ENCODE results near the gene GPR68.
"Not testable (repeated sequence)": the region's sequence is repeated elsewhere in the genome, so short reads cannot be mapped to it uniquely, and the experiment has no call there.

The GPR68 gene

DNA sequence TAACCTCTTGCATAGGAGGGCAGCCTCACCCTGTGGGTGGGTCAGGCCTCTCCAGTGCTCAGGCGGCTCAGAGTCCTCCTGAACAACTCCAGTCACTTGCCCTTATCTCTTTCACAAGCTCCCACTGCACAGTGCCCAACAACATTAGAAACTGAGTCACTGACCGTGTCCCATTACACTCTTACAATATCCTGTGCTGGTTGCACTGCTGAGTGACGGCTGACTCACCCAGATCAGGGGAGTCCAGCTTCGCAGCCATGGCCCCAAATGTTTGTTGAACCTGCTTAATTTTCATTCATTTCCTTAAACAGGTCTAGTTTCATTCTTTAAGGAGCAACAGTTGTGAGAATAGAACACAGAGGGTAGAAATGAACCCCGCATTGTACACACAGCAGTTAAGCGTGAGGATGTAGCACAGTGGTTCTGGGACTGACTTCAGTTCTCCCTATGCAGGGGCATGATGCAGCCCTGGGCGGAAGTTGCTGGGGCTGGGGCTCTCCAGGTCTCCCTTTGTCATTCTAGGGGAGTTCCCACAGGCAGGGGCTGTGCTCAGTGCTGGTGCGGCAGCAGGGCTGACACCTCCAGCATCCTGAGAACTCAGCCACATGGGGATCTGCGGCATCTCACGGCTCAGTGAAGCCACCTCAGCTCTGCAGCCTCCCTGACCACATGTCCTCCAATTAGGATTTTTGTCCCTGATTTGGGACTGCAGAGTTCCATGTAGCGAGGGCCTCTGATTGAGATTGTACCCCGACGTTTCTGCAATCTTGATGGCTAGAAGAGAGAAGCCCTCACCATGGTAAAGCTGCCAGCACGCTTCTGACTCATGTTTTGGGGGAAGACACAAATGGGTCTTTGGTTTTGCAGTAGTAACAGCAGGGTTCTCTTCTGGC is 16.1 kb downstream of the GPR68 start:
- peak; percentile 74 to 80 for DNase-seq (ENCODE audit: low read depth in 2 of 2)

DNA sequence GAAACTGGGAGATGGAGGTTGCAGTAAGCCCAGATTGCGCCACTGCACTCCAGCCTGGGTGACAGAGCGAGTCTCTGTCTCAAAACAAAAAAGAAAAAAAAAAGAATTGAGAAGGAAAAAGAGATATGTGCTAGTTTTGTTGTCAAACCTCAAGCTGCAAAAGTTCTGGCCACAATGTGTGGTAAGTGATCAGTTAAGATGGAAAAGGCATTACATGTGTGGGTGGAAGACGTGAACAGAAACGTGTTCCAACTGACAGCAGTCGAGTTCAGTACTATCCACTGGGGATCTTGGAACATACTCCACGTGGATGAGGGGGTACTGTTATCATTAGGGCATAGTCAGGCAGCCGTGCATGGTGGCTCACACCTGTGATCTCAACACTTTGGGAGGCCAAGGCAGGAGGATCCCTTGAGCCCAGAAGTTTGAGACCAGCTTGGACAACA is 17.3 kb downstream of the GPR68 start:
- DNase-seq (ENCODE audit: low read depth in 2 of 2), result no peak

DNA sequence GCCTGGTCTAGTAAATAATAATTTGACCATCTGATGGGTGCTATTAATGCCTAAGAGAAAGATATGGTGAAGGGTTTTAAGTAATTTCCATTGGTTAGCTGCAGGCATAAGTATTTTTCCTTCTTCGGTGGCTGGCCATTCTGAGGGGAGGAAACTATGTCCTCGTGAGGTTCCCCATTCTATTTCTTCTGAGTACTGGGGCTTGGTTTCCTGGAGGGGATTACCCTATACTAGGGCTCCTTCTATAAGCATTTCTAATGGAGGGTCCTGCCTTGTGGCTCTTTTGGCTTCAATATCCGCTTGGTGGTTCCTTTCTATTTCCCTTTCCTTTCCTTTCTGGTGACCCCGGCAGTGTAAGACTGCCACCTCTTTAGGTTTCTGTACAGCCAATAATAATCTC is 18.1 kb downstream of the GPR68 start:
- DNase-seq (ENCODE audit: low read depth in 2 of 2), result not testable (repeated sequence)

DNA sequence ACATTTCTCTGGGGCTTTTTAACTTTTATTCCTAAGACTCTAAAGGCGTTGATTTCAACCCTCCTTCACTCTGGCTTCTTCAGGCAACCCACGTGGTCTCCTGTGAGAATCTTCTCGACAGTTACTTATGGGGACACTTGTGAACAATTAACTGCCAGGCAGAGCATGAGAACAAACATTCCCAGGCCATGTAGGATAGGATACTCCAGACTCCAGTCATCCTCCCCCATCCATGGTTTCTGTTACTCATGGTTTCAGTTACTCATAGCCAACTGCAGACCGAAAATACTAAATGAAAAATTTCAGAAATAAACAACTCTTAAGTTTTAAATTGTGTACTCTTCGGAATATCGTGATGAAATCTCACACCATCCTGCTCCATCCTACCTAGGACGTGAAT is 19.5 kb downstream of the GPR68 start:
- DNase-seq (ENCODE audit: low read depth in 2 of 2), result no peak

DNA sequence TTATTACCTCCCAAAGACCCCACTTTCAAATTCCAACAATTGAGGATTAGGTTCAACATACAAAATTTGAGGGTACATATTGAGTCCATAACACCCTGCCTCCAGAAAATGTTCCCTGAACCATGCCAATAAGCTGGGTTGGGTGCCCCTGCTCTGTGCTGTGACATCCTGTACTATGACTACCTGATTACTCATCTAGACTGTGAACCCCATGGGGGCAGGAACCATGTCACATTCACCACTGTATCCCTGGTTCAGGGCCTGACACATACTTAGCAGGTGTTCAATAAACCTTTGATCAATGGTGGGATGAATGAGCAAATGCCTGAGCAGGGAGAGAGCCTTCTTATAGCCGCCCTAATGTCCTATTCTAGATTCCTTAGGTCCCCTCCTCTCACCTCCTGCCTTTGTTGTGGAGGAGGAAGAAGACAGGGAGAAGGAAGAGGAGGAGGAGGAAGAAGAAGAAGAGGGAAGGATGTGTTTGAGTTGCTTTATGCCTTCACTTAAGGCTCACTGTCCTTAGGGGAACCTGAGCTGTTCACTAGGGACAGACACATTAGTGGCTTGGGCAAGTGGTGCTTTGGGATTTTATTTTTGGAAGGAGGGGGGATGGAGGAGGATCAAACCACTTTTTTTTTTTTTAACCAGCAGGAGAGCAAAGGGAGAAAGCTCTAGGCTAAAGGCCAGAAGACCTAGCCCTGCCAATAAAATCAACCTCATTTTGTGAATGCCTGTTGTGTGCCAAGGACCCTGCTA is 21.3 kb downstream of the GPR68 start:
- DNase-seq (ENCODE audit: low read depth in 2 of 2), result no peak

DNA sequence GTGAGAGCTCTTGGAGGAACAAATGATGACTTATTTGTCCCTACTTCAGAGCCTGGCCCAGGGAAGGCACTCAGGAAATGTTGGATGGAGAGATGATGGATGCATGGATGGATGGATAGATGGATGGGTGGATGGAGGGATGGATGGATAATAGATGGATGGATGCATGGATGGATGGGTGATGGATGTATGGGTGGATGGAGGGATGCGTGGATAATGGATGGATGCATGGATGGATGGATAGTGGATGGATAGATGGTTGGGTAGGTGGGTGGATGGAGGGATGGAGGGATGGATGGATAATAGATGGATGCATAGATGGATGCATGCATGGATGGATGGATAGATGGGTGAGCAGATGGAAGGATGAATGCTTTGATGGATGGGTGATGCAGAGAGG is 23.2 kb downstream of the GPR68 start:
- no peak for DNase-seq (ENCODE audit: low read depth in 2 of 2)

DNA sequence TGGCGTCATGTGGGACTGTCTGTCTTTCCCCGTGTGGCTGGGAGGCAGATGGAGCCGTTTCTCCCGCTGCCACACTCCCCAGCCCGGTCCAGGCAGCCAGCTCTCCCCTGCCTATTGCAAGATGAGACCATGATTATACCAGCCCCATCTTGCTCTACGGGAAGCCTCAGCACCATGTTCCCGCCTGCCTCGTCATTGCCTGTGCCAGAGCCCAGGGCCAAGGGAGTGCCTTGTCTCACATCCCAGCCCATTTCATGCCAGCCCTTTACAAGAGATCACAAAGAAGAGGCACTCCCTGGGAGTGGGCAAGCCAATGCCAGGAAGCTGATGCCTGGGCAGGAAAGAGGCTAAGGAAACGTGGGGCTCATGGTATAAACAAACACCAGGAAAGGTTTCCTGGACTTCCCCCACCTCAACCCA is 23.9 kb downstream of the GPR68 start:
- DNase-seq (ENCODE audit: low read depth in 2 of 2), result no peak

DNA sequence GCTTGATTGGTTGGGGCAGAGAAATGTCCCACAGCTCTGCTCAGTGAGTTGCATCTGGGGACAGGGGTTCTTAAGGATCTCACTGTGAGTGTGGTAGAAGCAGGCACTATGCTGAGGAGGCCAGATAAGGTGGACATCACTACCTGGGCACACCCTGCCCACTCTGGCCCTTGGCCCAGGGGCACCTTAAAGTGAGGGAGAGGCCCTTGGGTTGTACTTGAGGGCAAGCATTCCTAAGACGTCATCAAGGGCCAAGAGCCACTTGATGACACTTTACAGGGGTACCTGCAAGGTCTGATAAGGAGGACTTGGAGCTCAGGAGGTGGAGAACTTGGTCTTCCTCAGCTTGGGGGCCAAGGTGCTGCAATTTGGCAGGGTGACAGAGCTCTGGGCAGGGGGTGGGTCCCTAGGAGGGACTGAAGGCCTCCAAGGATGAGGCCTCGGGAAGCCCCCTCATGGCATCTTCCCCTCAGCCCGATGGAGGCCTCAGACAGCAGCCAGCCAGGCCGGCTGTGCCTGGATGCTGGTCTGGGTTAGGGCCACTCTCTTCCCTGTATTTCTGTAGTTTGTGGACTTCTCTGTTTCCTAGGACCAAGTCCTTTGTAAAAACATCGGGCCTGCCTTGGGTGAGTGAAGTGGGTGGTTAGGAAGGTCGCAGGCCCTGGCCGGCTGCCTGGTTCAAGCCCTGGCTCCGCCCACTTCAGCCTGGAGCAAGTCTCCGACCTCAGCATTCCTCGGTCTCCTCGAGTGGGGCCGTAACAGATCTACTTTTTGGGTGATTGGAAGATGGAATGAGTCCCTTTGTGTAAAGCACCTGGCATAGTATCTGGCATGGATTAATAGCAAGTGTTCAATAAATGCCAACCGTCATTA is 24.8 kb downstream of the GPR68 start:
- DNase-seq (ENCODE audit: low read depth in 2 of 2), result no peak

DNA sequence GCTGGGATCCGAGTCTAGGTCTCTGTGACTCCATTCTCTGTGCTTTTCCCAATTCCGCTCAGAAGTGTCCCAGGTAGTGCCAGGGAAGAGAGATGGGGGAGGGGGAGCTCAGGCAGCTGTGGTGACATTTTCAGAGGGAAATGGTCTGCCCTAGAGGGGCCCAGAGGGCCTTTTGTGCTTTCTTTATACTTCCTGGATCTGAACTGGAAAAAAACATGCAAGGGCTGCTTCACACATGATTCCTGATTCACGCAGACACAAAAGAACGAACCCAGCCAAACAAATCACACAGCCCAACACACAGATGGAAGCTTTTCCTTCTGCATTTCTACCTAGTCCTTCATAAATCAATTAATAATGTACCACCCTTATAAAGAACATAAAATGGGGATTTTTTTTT is 26.5 kb downstream of the GPR68 start:
- DNase-seq (ENCODE audit: low read depth in 2 of 2), result no peak

DNA sequence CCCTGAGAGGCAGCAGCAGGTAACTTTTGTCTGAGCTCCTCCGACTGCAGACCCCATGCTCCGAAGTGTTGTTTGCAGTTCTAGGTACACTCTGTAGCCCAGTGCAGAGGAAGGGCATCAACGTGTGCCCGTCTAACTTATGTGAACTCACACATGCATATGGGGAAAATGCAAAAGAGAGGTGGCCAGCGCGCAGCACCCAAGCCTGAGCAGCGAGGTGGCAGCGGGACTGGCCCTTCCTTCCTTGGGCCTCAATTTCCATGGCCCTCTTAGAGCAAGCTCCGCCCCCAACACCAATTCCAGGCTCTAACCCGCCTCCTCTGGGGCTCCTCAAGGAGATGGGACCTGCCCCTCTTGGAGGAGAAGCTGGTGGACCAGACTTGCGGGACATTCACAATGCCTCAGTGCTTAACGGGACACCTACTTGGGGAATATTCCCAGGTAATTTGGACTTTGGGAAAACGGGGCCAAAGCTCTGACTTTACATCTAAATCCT is 27.7 kb downstream of the GPR68 start:
- no peak for DNase-seq (ENCODE audit: low read depth in 2 of 2)

DNA sequence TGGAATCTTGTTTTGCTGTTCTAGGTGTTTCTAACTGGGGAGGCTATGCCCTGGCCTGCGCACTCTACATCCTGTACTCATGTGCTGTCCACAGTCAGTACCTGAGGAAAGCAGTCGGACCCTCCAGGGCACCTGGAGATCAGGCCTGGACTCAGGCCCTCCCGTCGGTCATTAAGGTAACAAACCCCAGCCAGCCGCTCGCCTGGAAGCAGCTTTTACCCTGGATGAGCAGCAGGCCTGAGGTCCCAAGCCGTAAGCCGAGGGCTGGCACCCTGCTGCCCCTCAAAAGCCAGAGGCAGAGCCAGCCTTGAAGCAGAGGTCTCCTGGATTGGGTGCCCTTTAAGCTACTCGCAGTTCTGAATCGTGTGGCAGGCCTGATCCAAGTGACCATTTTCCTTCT is 29.1 kb downstream of the GPR68 start:
- no peak for DNase-seq (ENCODE audit: low read depth in 2 of 2)

DNA sequence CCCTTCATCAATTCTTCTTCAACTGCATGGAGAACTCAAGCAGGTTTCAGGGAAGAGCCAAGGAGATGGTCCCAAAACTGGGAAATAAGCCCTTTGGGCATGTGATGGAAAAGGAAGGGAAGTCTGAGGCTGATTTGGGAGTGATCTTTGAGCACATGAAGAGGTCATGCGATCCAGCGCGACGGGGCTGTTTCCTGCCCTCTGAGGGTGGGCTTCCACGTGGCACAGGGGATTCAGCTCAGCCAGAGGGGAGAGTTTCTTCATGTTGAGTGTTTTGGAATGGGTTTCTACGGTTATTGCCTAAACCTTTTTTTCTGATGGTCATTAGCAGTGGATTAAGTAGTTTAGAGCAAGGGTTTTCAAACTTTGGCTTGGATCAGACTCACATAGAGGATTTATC is 30.2 kb downstream of the GPR68 start:
- no peak for DNase-seq (ENCODE audit: low read depth in 2 of 2)

DNA sequence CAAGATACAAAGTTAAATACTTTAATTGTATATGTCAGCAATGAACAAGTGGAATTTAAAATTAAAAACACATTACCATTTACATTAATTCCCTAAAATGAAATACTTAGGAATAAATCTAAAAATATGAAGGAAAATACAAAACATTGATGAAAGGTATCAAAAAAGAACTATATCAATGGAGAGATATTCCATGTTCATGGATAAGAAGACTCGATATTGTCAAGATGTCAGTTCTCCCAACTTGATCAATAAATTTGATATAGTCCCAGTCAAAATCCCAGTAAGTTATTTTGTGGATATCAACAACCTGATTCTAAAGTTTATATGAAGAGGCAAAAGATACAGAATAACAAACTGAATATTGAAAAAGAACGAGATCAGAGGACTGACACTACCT is 33.5 kb downstream of the GPR68 start:
- no peak for DNase-seq (ENCODE audit: low read depth in 2 of 2)

DNA sequence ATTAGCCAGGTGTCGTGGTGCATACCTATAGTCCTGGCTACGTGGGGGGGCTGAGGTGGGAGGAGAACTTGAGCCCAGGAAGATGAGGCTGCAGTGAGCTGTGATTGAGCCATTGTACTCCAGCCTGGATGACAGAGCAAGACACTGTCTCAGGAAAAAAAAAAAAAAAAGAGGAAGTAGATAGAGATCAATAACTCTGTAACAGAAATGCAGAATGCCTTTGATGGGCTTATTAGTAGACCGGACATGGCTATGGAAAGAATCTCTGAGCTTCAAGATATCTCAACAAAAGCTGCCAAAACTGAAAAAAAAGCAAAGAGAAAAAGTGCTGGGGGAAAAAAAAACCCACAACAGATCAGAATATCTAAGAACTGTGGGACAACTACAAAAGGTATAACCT is 37.5 kb downstream of the GPR68 start:
- DNase-seq (ENCODE audit: low read depth in 2 of 2), result no peak

DNA sequence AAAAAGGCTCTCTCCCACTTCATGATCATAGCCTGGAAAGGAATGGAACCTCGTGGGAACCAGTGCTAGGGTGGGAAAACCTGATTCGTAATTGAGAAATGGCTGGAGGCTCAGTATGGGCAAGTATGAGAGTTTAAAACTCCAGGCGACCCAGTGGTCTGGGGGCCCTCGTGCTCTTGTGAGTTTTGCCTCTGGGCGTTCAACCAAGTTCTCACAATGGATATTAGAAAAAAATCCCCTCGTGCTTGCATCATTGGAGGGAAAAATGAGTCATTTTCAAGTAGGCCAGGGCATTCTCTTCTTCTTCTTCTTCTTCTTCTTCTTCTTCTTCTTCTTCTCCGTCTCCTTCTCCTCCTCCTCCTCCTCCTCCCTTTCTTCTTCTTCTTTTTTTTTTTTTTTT is 39.0 kb downstream of the GPR68 start:
- DNase-seq (ENCODE audit: low read depth in 2 of 2), result no peak

DNA sequence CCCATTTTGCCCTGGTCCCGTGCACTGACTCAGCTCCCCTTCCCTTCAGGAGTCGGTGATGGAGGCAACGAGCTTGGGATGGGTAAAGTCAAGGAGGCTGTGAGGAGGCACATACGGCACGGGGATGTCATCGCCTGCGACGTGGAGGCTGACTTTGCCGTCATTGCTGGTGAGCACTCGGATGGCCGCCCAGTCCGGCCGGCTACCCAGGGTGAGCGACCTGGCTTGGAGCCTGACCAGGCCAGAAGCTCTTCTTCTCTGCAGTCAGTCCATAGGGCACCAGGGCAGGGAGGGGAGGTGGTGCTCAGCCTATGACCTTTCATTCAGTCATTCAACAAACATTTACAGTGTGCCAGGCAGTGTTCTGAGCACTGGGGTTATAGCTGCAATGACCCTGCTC is 39.8 kb downstream of the GPR68 start:
- no peak for DNase-seq (ENCODE audit: low read depth in 2 of 2)

DNA sequence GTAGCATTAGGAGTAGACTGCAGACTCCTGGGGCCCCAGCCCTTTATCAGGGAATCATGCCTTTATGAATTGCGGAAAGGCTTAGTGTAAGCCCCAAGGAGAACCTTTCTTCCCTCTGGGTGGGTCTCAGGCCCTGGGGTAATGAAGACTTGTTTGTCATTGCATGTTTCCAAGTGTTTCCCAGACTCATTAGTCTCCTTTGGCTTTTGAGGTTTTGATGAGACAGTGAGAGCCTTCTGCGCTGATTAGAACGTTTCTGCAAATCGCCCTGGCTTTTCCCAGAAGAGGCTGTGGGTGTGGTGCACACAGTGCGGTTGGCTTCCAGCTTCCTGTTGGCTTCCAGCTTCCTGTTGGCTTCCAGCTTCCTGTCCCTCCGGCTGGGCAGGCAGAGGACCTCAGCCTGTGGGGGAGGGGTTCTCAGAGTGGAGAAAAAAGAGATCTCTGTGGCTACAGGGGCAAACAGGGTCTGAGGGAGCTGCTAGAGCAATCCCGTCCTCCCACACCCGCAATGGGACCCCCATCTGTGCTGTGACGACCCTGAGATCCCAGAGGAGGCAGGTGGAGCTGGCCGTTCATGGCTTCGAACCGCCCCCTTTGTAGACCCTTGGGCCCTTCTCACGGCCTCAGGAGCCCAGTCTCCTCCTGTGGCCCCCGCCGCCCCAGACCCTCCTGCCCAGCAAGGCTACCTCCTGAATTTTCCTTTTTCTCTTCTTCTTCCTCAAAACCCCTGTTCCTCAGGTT is 42.1 kb downstream of the GPR68 start:
- no peak for DNase-seq (ENCODE audit: low read depth in 2 of 2)

DNA sequence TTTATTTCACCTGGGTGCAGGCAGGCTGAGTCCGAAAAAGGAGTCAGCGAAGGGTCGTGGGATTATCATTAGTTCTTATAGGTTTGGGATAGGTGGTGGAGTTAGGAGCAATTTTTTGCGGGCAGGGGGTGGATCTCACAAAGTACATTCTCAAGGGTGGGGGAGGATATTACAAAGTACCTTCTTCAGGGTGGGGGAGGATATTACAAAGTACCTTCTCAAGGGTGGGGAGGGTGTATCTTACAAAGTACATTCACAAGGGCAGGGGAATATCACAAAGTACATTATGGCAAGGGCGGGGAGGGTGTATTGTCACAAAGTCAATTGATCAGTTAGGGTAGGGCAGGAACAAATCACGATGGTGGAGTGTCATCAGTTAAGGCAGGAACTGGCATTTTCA is 43.7 kb downstream of the GPR68 start:
- not testable (repeated sequence) for DNase-seq (ENCODE audit: low read depth in 2 of 2)

DNA sequence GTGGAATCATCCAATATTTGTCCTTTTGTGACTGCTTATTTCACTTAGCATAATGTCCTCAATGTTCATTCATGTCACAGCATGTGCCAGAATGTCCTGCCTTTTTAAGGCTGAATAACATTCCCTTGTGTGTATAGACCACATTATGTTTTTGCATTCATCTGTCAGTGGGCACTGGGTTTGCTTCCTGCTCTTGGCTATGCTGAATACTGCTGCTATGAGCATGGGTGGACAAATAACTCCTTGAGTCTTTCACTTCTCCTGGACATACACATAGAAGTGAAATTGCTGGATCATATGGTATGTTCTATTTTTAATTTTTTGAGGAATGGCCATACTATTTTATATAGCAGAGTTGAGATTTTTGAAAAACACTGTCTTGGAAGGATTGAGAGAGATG is 46.9 kb downstream of the GPR68 start:
- no peak for DNase-seq (ENCODE audit: low read depth in 2 of 2)

DNA sequence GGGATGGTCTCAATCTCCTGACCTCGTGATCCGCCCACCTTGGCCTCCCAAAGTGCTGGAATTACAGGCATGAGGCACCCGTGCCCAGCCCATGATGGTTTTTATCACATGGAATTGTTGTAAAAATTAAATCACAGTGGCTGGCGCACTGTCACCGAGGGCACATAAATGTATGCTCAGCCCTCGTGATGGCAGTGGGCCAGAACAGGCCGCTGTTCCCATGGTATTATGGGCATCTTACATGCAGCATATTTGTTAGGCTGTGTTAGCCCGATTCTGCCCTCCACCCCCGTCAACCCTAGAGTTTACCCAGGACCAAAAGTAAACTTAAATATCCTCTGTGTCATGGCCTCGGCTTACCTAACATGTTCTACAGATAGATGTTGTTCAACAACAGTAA is 48.6 kb downstream of the GPR68 start:
- DNase-seq (ENCODE audit: low read depth in 2 of 2), result no peak

DNA sequence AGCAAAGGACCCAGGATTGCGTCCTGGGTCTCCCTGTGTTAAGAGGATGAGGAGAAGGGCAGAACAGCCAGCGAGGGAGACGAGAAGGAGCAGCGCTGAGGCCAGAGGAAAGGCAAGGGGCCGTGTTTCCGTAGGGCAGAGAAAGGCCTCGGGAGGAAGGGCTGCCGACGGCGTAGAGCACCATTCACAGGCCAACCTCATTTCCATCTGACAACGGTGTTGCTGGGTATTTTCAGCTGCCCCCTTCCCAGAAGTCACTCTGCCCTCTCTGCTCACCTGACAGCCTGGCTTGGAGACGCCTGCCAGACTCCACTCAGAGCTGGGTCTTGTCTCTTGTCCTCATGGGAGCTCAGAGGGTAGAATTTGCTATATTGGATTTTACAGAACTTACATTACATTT is 51.4 kb downstream of the GPR68 start:
- DNase-seq (ENCODE audit: low read depth in 2 of 2), result no peak
